ENCODE measurements around the gene EDN2.

Gene EDN2

GRCh38 chr1:41464885-41465284 is 19.6 kb downstream of the EDN2 start:
- DNase-seq (ENCODE audit: low spot score), result no peak

- DNase-seq (ENCODE audit: low spot score), result no peak
These were observed 21.0 kb downstream of the EDN2 start for GRCh38 chr1:41463516-41463915.

- DNase-seq (ENCODE audit: low spot score), result no peak
These were observed 21.8 kb downstream of the EDN2 start for GRCh38 chr1:41462680-41463004.

- no peak for DNase-seq (ENCODE audit: low spot score)
These were observed 22.4 kb downstream of the EDN2 start for GRCh38 chr1:41461790-41462679.

GRCh38 chr1:41456847-41457540 is 27.5 kb downstream of the EDN2 start:
- DNase-seq (ENCODE audit: low spot score), result no peak

- DNase-seq (ENCODE audit: low spot score), result no peak
These were observed 28.8 kb downstream of the EDN2 start for GRCh38 chr1:41455479-41456332.

GRCh38 chr1:41454406-41454805 is 30.1 kb downstream of the EDN2 start:
- DNase-seq (ENCODE audit: low spot score), result no peak

- DNase-seq (ENCODE audit: low spot score), result no peak
These were observed 31.7 kb downstream of the EDN2 start for GRCh38 chr1:41452704-41453290.

GRCh38 chr1:41450747-41451285 is 33.7 kb downstream of the EDN2 start:
- DNase-seq (ENCODE audit: low spot score), result no peak

GRCh38 chr1:41449326-41449921 is 35.1 kb downstream of the EDN2 start:
- DNase-seq (ENCODE audit: low spot score), result no peak

GRCh38 chr1:41448821-41449220 is 35.7 kb downstream of the EDN2 start:
- no peak for DNase-seq (ENCODE audit: low spot score)

- DNase-seq (ENCODE audit: low spot score), result no peak
These were observed 36.3 kb downstream of the EDN2 start for GRCh38 chr1:41447995-41448770.

GRCh38 chr1:41446851-41447610 is 37.5 kb downstream of the EDN2 start:
- DNase-seq (ENCODE audit: low spot score), result no peak

- no peak for DNase-seq (ENCODE audit: low spot score)
These were observed 39.7 kb downstream of the EDN2 start for GRCh38 chr1:41444785-41445184.

- DNase-seq (ENCODE audit: low spot score), result no peak
These were observed 40.2 kb downstream of the EDN2 start for GRCh38 chr1:41444246-41444645.

GRCh38 chr1:41442697-41443251 is 41.7 kb downstream of the EDN2 start:
- no peak for DNase-seq (ENCODE audit: low spot score)

- no peak for DNase-seq (ENCODE audit: low spot score)
These were observed 44.0 kb downstream of the EDN2 start for GRCh38 chr1:41440321-41441085.

GRCh38 chr1:41439234-41439633 is 45.2 kb downstream of the EDN2 start:
- no peak for DNase-seq (ENCODE audit: low spot score)

- DNase-seq (ENCODE audit: low spot score), result no peak
These were observed 45.8 kb downstream of the EDN2 start for GRCh38 chr1:41438711-41439110.
